Neural progenitor cell (in vitro differentiated cells): ENCODE data around the gene ANKRD13C.

Experiments used
- EZH2 ChIP-seq: fragments of 200-600 bp; sonication (generic); IDR thresholded peaks from 2 replicates; pipeline ENCODE4 v1.6.1; 2017; ENCODE audit warnings: antibody characterized with exemption, mild to moderate bottlenecking, moderate library complexity
- TF ChIP-seq, protein P1 (sequence below): fragments of 200-600 bp; sonication (generic); IDR thresholded peaks from 2 replicates; pipeline ENCODE4 v1.5.1; 2017; ENCODE audit warnings: antibody characterized with exemption, mild to moderate bottlenecking

DNA sequence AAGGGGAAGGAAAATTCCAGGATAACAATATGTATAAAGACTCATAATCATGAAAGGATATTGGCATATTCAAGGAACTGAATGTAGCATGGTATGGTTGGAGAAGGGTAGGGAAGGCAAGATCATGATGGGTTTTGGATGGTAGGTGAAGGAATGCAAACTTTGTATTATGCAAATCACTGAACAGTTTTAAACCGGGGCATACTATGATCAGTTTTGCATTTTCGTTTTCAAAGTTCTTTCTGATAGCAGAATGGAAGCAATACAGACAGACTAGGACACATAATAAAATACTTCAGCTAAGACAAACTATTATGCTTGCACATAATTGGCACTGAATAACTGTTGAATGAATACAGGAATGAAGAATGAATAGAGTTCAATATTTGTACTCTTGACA, 42.1 kb upstream of the ANKRD13C start:
- no peak for TF ChIP-seq EZH2
- TF ChIP-seq, protein P1, sequence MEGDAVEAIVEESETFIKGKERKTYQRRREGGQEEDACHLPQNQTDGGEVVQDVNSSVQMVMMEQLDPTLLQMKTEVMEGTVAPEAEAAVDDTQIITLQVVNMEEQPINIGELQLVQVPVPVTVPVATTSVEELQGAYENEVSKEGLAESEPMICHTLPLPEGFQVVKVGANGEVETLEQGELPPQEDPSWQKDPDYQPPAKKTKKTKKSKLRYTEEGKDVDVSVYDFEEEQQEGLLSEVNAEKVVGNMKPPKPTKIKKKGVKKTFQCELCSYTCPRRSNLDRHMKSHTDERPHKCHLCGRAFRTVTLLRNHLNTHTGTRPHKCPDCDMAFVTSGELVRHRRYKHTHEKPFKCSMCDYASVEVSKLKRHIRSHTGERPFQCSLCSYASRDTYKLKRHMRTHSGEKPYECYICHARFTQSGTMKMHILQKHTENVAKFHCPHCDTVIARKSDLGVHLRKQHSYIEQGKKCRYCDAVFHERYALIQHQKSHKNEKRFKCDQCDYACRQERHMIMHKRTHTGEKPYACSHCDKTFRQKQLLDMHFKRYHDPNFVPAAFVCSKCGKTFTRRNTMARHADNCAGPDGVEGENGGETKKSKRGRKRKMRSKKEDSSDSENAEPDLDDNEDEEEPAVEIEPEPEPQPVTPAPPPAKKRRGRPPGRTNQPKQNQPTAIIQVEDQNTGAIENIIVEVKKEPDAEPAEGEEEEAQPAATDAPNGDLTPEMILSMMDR, result no peak
